Osteoblast (primary cell): Measurements from ENCODE around the gene ARSA. TPM values are rescaled to one million over a fixed set of nuclear protein-coding genes. Genes with fewer than 3 reads are reported as not detected.

Experiments
- DNase-seq: peaks from one replicate; pipeline ENCODE4 v3.0.0; 2011; ENCODE audit warnings: low spot score, mixed read lengths; ENCODE audit not compliant: insufficient read length; ENCODE audit errors: missing footprints
- H2AFZ ChIP-seq: 2 replicates; pipeline ENCODE4 v1.6.0; 2011; ENCODE audit warnings: mild to moderate bottlenecking, low read length
- H3K27ac ChIP-seq: 2 replicates; pipeline ENCODE4 v1.5.1; 2011; ENCODE audit warnings: mild to moderate bottlenecking, low read depth, low read length, moderate library complexity
- H3K27me3 ChIP-seq: 2 replicates; pipeline ENCODE4 v1.6.0; 2012; ENCODE audit warnings: mild to moderate bottlenecking, control low read depth, inconsistent platforms, low read length, moderate library complexity; ENCODE audit not compliant: insufficient read depth
- H3K36me3 ChIP-seq: 2 replicates; pipeline ENCODE4 v1.5.1; 2011; ENCODE audit warnings: mild to moderate bottlenecking, low read length, control low read depth, moderate library complexity; ENCODE audit not compliant: insufficient read depth
- H3K4me1 ChIP-seq: 2 replicates; pipeline ENCODE4 v1.5.1; 2011; ENCODE audit warnings: mild to moderate bottlenecking, low read length, control low read depth, moderate library complexity; ENCODE audit not compliant: insufficient read depth
- H3K4me2 ChIP-seq: 2 replicates; pipeline ENCODE4 v1.6.0; 2011; ENCODE audit warnings: mild to moderate bottlenecking, low read length; ENCODE audit not compliant: insufficient read depth
- H3K4me3 ChIP-seq: fragments of 200-600 bp; sonication (generic); 3 replicates; pipeline ENCODE4 v1.5.1; 2012; ENCODE audit warnings: mild to moderate bottlenecking, low read length, inconsistent platforms; ENCODE audit not compliant: insufficient read depth
- H3K79me2 ChIP-seq: 2 replicates; pipeline ENCODE4 v1.6.0; 2012; ENCODE audit warnings: mild to moderate bottlenecking, low read length, control low read depth, inconsistent platforms; ENCODE audit not compliant: insufficient read depth
- H3K9me3 ChIP-seq: 2 replicates; pipeline ENCODE4 v1.5.1; 2011; ENCODE audit warnings: low read depth, low read length, control low read depth
- H4K20me1 ChIP-seq: 2 replicates; pipeline ENCODE4 v1.6.0; 2012; ENCODE audit warnings: mild to moderate bottlenecking, low read length, control low read depth; ENCODE audit not compliant: insufficient read depth
- total RNA-seq: library from RNA; depleted of rRNA; stranded (reverse); fragments of >200 nt; gene quantifications from 2 replicates; pipeline ENCODE4 v1.2.3, GENCODE V29; 2012
- TF ChIP-seq, protein P1 (sequence below): IDR thresholded peaks from 2 replicates; pipeline ENCODE4 v1.5.1; 2011; ENCODE audit warnings: mild to moderate bottlenecking, low read depth, low read length, moderate library complexity; ENCODE audit errors: extremely low read depth

The ARSA gene
- total RNA-seq, 1 donor, result 38.4 TPM

DNA sequence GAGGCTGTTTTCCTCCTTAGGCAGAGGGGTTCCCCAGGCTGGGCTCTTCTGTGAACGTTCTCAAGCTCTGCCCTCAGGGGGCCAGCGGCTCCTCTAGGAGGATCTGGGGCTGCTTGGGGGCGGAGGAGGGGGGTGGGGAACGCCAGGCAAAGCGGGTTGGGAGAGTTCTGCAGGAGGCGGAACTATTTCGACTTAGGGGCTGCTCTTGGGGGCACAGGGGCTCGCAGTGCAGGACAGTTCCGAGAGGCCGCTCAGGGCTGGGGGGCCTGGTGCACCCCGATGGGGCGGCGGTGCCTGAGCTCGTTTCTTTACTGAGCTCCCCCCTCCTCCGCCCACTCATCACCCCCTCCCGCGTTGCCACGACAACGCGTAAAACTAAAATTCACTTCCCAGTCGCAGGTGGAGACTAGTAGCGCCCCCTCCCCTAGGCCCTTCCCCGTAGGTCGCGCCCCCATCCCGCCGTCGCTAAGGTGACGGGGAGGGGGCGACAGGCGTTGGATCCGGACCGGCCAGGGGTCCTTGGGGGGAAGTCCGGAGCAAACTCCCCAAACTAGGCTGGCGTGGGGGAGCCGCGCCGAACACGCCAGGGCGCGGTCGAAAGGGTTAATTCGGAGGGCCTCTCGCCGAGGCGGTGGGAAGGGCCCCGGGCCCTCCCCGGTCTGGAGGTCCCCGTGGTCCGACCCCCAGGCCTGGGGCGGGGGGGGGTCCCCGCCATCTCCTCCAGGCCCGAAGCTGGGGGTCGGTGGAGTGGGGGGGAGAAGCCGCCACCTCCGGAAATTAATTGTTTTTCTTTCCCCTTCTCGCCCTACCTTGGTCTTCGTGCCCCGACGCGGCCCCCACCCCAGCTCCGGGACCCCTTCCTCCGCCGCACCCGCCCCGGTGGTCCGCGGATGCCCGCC, 45.5 kb upstream of the ARSA start:
- no peaks in the 10 kb centered on the region for H4K20me1 ChIP-seq
- TF ChIP-seq, protein P1, sequence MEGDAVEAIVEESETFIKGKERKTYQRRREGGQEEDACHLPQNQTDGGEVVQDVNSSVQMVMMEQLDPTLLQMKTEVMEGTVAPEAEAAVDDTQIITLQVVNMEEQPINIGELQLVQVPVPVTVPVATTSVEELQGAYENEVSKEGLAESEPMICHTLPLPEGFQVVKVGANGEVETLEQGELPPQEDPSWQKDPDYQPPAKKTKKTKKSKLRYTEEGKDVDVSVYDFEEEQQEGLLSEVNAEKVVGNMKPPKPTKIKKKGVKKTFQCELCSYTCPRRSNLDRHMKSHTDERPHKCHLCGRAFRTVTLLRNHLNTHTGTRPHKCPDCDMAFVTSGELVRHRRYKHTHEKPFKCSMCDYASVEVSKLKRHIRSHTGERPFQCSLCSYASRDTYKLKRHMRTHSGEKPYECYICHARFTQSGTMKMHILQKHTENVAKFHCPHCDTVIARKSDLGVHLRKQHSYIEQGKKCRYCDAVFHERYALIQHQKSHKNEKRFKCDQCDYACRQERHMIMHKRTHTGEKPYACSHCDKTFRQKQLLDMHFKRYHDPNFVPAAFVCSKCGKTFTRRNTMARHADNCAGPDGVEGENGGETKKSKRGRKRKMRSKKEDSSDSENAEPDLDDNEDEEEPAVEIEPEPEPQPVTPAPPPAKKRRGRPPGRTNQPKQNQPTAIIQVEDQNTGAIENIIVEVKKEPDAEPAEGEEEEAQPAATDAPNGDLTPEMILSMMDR, result no peak
- H3K4me2 ChIP-seq, result no peak overlapping the region
- no peak overlapping the region for H3K27ac ChIP-seq
- no peaks in the 10 kb centered on the region for H3K4me1 ChIP-seq
- no peak overlapping the region for H3K4me3 ChIP-seq
- no peaks in the 10 kb centered on the region for H3K36me3 ChIP-seq
- no peak overlapping the region for H2AFZ ChIP-seq
- H3K79me2 ChIP-seq, result no peaks in the 10 kb centered on the region
- peak; percentile 83 for DNase-seq
- H3K27me3 ChIP-seq, result peaks cover 37% of the 10 kb centered on the region
- H3K9me3 ChIP-seq, result no peaks in the 10 kb centered on the region

DNA sequence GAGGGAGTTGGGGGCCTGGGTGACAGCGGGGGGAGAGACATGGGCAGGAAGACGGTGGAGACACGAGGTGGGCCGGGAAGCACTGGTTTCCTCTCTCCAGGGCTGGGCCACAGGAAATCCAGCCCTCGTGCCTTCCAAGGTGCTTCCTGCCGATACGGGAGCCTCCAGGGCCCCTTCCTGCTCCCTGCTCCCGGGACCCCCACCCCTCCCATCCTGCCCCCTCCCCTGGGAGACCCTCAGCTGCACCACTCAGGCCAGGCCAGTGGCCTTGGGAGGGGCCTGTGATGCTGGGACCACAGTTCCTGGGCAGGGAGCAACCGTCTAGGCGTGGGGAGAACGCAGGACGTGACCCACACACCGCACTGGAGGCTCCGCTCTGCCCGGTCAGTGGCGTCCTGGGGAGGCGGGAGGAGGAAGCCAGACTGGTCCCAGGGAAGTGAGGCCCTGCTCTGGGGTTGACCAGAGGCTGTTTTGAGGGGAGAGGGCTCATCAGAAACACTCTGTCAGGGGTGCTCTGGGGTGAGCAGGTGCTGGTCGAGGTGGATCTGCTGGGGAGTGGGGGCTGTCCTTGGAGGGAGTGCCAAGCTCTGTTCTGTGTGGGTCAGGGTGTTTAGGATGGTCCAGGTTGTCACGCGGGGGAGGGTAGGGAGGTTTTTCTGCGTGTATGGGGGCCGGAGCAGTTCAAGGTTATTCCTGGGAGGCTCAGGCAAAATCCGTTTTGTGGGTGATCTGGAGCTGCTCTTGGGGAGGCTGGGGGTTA, 44.7 kb upstream of the ARSA start, which contains the start of gene SHANK3:
SHANK3 (plus strand) TSS at position 353 of the 760 bp plus-strand sequence.
- H3K36me3 ChIP-seq, result no peaks in the 10 kb centered on the region
- peak; percentile 69 for DNase-seq
- TF ChIP-seq, protein P1, result no peak
- peaks cover 40% of the 10 kb centered on the region for H3K27me3 ChIP-seq
- no peak within 1 kb of the TSS for H2AFZ ChIP-seq
- H3K9me3 ChIP-seq, result no peaks in the 10 kb centered on the region
- no peak within 1 kb of the TSS for H3K4me3 ChIP-seq
- H3K79me2 ChIP-seq, result no peaks in the 10 kb centered on the region
- H3K4me1 ChIP-seq, result no peaks in the 10 kb centered on the region
- no peak within 1 kb of the TSS for H3K4me2 ChIP-seq
- no peaks in the 10 kb centered on the region for H4K20me1 ChIP-seq
- H3K27ac ChIP-seq, result no peak within 1 kb of the TSS

DNA sequence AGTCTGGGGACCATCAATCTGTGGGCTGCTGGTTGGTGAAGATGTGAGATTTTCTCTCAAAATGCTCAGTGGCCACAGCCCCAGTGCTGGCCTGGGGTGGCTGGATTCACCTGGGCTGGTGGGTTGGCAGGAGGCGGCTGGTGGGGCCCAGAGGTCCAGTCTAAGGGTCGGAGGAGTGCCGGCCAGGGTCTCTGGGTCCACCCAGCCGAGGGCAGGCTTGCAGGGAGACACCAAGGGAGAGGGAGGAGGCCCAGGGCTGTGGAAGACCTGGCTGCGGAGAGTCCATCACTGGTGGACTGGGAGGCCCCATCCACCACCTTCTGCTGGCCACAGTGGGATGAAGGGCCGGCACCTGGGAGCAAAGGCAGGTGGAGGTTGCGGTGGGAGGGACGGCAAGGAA, 44.1 kb upstream of the ARSA start:
- Histone ChIP-seq H3K79me2 (no peaks in the 10 kb centered on the region), H3K27ac (no peak overlapping the region), H3K4me1 (no peaks in the 10 kb centered on the region), H3K4me3 (no peak overlapping the region), H4K20me1 (no peaks in the 10 kb centered on the region), H2AFZ (no peak overlapping the region), H3K36me3 (no peaks in the 10 kb centered on the region), H3K4me2 (no peak overlapping the region), H3K27me3 (peaks cover 40% of the 10 kb centered on the region), H3K9me3 (no peaks in the 10 kb centered on the region)
- TF ChIP-seq, protein P1, result no peak
- DNase-seq, result peak; percentile 80

DNA sequence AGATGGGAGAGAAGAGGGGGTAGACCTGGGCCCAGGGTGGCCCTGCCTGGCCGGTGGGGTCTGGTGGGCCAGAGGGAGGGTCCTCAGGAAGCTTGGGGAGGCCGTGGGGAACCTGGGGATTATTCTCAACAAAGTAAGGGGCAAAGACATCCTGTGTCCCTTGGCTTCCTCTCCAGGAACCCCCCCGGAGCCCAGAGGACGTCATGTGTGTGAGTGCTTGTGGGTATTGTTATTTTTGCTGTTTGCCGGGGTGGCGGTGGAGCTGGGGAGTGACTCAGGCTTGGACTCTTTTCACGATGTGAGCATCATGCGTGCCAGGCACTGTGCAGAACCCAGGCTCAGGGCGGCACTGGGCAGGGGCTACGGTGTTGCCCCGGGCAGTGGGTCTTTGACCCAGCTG, 43.7 kb upstream of the ARSA start:
- Histone ChIP-seq H3K4me2 (no peak overlapping the region), H4K20me1 (no peaks in the 10 kb centered on the region), H3K4me1 (no peaks in the 10 kb centered on the region), H3K9me3 (no peaks in the 10 kb centered on the region), H3K4me3 (no peak overlapping the region), H3K27ac (no peak overlapping the region), H2AFZ (no peak overlapping the region), H3K79me2 (no peaks in the 10 kb centered on the region), H3K27me3 (peaks cover 40% of the 10 kb centered on the region), H3K36me3 (no peaks in the 10 kb centered on the region)
- peak; percentile 95 for DNase-seq
- TF ChIP-seq, protein P1, result no peak
